Mesothelial cell of epicardium (in vitro differentiated cells): ENCODE data around the gene SHC3. TPM values are rescaled to one million over a fixed set of nuclear protein-coding genes. Genes with fewer than 3 reads are reported as not detected.
A peak's percentile ranks its signal among the peaks of the same experiment; 100 is the strongest.

ENCODE experiments used
- DNase-seq, 2 experiments: peaks; one replicate each; pipeline ENCODE4 v3.0.0; 2021; ENCODE audit warnings: low spot score in 2 of 2; ENCODE audit not compliant: unreplicated experiment in 2 of 2
- H3K27ac Mint-ChIP-seq: 2 replicates; pipeline ENCODE4 v1.8.0; 2021; ENCODE audit warnings: mixed read lengths
- H3K27me3 Mint-ChIP-seq: 2 replicates; pipeline ENCODE4 v1.8.0; 2021; ENCODE audit warnings: low read depth, mixed read lengths
- H3K36me3 Mint-ChIP-seq: 2 replicates; pipeline ENCODE4 v1.8.0; 2021; ENCODE audit warnings: mixed read lengths
- H3K4me1 Mint-ChIP-seq: 2 replicates; pipeline ENCODE4 v1.8.0; 2021; ENCODE audit warnings: mixed read lengths
- H3K4me3 Mint-ChIP-seq: 2 replicates; pipeline ENCODE4 v1.8.0; 2021; ENCODE audit warnings: mild to moderate bottlenecking, moderate library complexity, mixed read lengths
- H3K9me3 Mint-ChIP-seq: 2 replicates; pipeline ENCODE4 v1.8.0; 2021; ENCODE audit warnings: mixed read lengths
- total RNA-seq: library from RNA; stranded (reverse); gene quantifications from 3 replicates; pipeline ENCODE4 v1.2.1, GENCODE V29; 2021
- TF ChIP-seq, protein P1 (sequence below): fragments of 200-600 bp; sonication (generic); IDR thresholded peaks from one replicate; pipeline ENCODE4 v1.5.0; 2021; ENCODE audit warnings: antibody characterized with exemption; ENCODE audit not compliant: unreplicated experiment

The SHC3 gene, protein sequence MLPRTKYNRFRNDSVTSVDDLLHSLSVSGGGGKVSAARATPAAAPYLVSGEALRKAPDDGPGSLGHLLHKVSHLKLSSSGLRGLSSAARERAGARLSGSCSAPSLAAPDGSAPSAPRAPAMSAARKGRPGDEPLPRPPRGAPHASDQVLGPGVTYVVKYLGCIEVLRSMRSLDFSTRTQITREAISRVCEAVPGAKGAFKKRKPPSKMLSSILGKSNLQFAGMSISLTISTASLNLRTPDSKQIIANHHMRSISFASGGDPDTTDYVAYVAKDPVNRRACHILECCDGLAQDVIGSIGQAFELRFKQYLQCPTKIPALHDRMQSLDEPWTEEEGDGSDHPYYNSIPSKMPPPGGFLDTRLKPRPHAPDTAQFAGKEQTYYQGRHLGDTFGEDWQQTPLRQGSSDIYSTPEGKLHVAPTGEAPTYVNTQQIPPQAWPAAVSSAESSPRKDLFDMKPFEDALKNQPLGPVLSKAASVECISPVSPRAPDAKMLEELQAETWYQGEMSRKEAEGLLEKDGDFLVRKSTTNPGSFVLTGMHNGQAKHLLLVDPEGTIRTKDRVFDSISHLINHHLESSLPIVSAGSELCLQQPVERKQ
- total RNA-seq = 2.1 to 2.9 TPM (median 2.1 TPM) in 3 replicates

DNA sequence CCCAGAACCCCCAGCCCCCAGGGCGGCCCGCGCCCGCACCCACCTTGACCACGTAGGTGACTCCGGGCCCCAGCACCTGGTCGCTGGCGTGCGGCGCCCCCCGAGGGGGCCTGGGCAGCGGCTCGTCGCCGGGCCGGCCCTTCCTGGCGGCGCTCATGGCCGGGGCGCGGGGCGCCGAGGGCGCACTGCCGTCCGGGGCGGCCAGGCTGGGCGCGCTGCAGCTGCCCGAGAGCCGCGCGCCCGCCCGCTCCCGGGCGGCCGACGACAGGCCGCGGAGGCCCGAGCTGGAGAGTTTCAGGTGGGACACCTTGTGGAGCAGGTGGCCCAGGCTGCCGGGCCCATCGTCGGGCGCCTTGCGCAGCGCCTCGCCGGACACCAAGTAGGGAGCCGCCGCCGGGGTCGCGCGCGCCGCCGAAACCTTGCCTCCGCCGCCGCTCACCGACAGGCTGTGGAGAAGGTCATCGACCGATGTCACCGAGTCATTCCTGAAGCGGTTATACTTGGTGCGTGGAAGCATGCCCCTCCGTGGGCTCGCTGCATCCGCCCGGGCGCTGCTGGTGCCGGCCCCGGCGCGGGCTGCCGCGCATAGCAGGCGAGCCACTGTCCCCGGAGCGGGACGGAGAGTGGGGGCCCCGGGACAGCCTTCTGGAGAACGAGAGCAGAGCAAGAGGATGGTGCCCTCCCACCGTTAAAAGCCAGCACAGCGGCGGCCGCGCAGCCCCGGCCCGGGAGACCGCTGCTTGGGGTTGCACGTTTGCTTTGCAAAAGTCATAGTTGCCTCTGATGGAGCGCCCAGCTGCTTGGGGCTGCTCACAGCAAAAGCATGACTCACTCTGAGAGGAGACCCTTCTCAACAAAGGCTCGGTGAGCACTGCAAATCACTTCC, at the start of gene SHC3:
Gene SHC3 (minus strand): TSS at position 875 of the 886 bp plus-strand sequence. CDS start 358 bp downstream, at position 517.
- DNase-seq = no peak
- H3K4me3 Mint-ChIP-seq = peak within 1 kb of the TSS; percentile 71

DNA sequence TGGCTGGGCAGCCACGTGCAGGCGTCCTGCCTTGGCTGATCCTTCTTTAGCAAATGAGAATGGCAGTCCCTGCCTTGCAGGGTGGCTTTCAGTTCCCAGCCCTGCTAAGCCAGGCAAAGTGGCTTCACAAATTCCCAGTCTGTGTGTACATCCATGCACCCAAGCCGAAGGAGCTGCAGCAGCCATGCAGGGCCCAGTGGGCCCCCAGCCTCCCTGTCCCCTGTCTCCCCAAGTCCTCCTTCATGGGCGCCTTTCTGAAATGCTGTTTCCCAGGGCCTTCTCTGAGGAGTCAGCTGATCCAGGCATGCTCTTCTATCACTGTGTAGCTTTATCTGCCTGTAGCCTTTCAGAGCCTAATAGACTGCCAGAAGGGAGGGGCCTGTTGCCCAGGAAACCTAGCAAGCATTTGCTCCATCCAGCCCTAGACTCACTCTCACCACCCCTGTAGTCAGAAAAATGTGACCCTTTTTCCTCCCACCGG, 47.4 kb upstream of the SHC3 start:
- peak overlapping the region; percentile 79 for H3K27ac Mint-ChIP-seq
- peaks cover 13% of the 10 kb centered on the region for H3K27me3 Mint-ChIP-seq
- H3K4me1 Mint-ChIP-seq = peaks cover 13% of the 10 kb centered on the region
- no peak overlapping the region for H3K4me3 Mint-ChIP-seq
- TF ChIP-seq, protein P1, sequence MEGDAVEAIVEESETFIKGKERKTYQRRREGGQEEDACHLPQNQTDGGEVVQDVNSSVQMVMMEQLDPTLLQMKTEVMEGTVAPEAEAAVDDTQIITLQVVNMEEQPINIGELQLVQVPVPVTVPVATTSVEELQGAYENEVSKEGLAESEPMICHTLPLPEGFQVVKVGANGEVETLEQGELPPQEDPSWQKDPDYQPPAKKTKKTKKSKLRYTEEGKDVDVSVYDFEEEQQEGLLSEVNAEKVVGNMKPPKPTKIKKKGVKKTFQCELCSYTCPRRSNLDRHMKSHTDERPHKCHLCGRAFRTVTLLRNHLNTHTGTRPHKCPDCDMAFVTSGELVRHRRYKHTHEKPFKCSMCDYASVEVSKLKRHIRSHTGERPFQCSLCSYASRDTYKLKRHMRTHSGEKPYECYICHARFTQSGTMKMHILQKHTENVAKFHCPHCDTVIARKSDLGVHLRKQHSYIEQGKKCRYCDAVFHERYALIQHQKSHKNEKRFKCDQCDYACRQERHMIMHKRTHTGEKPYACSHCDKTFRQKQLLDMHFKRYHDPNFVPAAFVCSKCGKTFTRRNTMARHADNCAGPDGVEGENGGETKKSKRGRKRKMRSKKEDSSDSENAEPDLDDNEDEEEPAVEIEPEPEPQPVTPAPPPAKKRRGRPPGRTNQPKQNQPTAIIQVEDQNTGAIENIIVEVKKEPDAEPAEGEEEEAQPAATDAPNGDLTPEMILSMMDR = no peak
- H3K9me3 Mint-ChIP-seq = no peaks in the 10 kb centered on the region
- DNase-seq = no peak
- H3K36me3 Mint-ChIP-seq = no peaks in the 10 kb centered on the region

More for the DNA sequence above, at the start of gene SHC3:
- Mint-ChIP-seq H3K27me3 (peaks cover 71% of the 10 kb centered on the region), H3K9me3 (no peaks in the 10 kb centered on the region), H3K4me1 (peaks cover 23% of the 10 kb centered on the region), H3K36me3 (no peaks in the 10 kb centered on the region), H3K27ac (peak within 1 kb of the TSS; percentile 94)
- TF ChIP-seq, protein P1 = no peak

DNA sequence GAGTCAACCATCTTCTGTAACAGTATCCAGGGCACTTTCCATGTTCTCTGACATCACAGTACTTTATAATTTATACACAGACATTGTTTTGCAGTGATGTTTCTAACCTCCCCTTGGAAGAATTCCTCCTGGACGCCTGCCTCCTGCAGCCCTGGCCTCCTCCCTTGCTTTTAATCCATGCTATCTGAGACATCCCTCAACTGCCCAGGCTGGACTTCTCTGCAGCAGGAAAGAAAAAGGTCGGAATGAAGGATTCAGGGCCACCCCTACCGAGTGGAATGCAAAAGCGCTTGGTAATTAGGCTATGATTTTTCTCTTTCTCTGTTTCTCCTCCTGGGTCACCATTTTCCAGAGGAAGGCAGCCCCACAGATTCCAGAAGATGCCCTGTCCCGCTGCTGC, 47.0 kb upstream of the SHC3 start:
- TF ChIP-seq, protein P1 = no peak
- peaks cover 12% of the 10 kb centered on the region for H3K27me3 Mint-ChIP-seq
- H3K36me3 Mint-ChIP-seq = no peaks in the 10 kb centered on the region
- H3K4me1 Mint-ChIP-seq = peaks cover 13% of the 10 kb centered on the region
- DNase-seq = no peak
- H3K9me3 Mint-ChIP-seq = no peaks in the 10 kb centered on the region
- peak overlapping the region; percentile 79 for H3K27ac Mint-ChIP-seq
- H3K4me3 Mint-ChIP-seq = no peak overlapping the region

DNA sequence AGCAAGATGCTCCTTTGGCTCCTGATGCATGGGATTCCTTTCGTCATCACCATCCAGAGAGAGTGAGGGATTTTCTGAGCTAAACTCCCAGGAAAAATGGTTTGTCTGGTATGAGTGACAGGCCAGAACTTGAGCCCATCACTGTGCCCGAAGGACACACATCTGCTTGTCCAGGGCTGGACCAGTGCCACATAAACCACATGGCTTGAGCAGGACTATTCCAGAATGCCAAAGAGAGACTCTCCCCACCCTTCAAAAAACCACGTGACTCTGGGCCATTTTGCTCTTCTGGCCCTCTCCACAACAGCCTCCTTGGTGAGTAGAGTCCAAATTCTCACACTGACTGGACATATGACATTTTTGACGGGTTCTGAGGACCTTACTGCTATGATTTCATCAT, 46.4 kb upstream of the SHC3 start:
- H3K27ac Mint-ChIP-seq = no peak overlapping the region
- H3K27me3 Mint-ChIP-seq = peaks cover 6% of the 10 kb centered on the region
- H3K36me3 Mint-ChIP-seq = no peaks in the 10 kb centered on the region
- no peak overlapping the region for H3K4me3 Mint-ChIP-seq
- DNase-seq = no peak
- no peaks in the 10 kb centered on the region for H3K9me3 Mint-ChIP-seq
- H3K4me1 Mint-ChIP-seq = peaks cover 13% of the 10 kb centered on the region
- TF ChIP-seq, protein P1 = no peak

DNA sequence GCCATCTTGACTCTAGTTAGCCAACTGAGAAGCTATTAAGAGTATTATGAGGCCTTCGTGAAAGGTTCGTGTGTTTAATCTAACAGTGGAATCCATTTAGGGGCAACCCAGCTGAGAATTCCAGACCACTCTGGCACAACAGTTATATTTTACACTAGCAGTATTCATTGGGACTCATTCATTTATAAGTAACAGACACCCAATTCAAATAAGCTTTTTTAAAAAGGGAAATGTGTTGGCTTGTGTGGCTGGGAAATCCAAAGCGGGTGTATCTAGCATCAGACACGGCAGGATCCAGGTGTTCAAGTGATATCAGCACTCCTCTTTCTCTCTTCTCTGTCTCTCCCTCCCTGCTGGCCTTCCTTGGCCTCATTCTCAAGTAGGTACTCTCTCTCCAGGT, 46.0 kb upstream of the SHC3 start:
- H3K4me3 Mint-ChIP-seq = no peak overlapping the region
- TF ChIP-seq, protein P1 = no peak
- DNase-seq = no peak
- H3K27me3 Mint-ChIP-seq = peaks cover 2% of the 10 kb centered on the region
- no peaks in the 10 kb centered on the region for H3K36me3 Mint-ChIP-seq
- H3K9me3 Mint-ChIP-seq = no peaks in the 10 kb centered on the region
- H3K4me1 Mint-ChIP-seq = peaks cover 13% of the 10 kb centered on the region
- no peak overlapping the region for H3K27ac Mint-ChIP-seq
